T-helper 2 cell treated with Interferon-gamma antibody and Interleukin-4, amounts not matched to agents 100 ng/mL and 5 ng/mL, for 36 hours (primary cell): ENCODE data around the gene HDAC5. TPM values are rescaled to one million over a fixed set of nuclear protein-coding genes. Genes with fewer than 3 reads are reported as not detected.
"Not testable (repeated sequence)": the region's sequence is repeated elsewhere in the genome, so short reads cannot be mapped to it uniquely, and the experiment has no call there.

ENCODE experiments used
- intact Hi-C: fragments of 100-400 bp; cut with micrococcal nuclease; formaldehyde crosslinking; loops from one replicate; pipeline ENCODE4 v1.15.1; 2023
- total RNA-seq: library from RNA; stranded (reverse); gene quantifications from 2 replicates; pipeline ENCODE4 v1.2.3, GENCODE V29; 2022

The HDAC5 gene
- total RNA-seq, 1 donor from 2014 or later: 10.3 TPM

- intact Hi-C loops: no loop called here
These were observed 10.6 kb upstream of the HDAC5 start for GRCh38 chr17:44133918-44134476.

DNA sequence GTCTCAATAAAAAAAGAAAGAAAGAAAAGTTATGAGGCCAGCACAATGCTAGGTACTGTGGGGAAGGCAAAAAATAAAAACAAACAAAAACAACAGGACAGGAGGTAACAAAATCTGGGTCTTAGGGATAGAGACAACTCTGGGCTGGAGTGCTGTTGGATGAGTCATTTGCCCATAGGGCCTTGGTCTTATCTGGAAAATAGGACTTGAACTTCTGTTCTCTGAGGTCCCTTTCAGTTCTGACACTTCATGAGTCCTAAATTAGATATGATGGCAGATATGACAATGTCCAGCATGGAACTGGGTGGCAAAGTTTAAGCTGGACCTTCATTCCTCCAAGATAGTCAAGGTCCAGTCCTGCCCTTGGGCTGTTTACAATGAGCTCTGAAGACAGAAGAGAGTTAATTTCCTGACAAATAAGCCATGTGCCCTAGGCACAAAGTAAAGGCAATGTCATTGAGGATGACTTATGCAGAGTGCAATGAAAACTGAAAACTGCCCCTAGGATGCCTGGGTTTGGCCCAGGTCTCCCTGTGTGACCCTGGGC lies 8.9 kb upstream of the HDAC5 start:
- intact Hi-C loops: no loop called here

GRCh38 chr17:44131372-44131771 lies 7.9 kb upstream of the HDAC5 start:
- intact Hi-C loops: not testable (repeated sequence)

GRCh38 chr17:44130693-44131349 lies 7.4 kb upstream of the HDAC5 start:
- intact Hi-C loops: no loop called here

GRCh38 chr17:44128383-44128782 lies 4.9 kb upstream of the HDAC5 start:
- intact Hi-C loops: no loop called here

DNA sequence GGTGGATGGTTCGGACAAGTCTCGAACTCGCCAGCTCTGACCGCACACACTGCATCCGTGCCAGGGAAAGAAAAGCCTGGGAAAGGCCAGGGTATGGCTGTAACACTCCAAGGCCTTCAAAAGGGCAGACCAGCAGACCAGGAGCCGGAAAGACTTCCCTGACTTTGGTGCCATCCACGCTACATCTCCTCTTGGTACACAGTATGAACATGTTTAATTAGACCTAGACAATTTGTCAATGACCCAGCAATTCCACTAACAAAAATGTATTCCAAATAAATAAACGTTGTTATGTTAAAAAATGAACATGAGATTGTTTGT lies 637 bp upstream of the HDAC5 start:
- intact Hi-C loops: no loop called here

DNA sequence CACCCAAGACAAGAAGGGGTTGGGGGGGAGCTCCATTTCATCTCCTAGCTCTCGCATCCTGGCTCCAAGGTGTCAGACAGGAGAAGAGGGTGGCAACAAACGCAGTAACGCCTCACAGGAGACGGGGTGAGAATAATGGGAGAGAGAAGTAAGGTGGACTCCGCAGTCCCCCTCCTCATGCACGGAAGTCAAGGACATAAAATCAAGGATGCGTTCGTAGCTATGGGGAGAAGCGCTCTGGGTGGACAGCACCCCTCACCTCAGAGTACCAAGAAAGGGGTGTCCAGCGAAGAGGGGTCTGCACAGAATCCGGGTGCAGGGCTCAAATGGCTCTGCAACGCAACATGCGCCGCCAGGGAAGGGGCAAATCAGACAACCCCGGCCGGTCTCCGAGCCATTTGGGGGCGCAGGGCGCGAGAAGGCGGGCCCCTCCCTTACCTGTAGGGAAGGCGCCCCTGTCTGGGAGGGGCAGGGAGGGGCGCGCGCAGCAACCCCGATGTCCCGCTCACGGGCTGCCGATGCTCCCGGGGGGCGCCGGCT lies 555 bp downstream of the HDAC5 start:
- intact Hi-C loops: loop anchor here (1.0 to 2.0 kb wide), 4 partner anchors 18 to 204 kb away; partner anchors contain the start of genes G6PC3, HROB and TMUB2

- intact Hi-C loops: loop anchor here (2.0 kb wide), 1 partner anchor 51 kb away; the partner anchor contains the start of gene G6PC3
These were observed 1.2 kb downstream of the HDAC5 start for GRCh38 chr17:44121997-44122815.

GRCh38 chr17:44120851-44121605 lies 2.4 kb downstream of the HDAC5 start:
- intact Hi-C loops: no loop called here

GRCh38 chr17:44120281-44120680 lies 3.2 kb downstream of the HDAC5 start:
- intact Hi-C loops: not testable (repeated sequence)

- intact Hi-C loops: loop anchor here (10.0 kb wide), 1 partner anchor 185 kb away; no protein-coding TSS in a partner anchor
These were observed 3.6 kb downstream of the HDAC5 start for GRCh38 chr17:44119798-44120197.

DNA sequence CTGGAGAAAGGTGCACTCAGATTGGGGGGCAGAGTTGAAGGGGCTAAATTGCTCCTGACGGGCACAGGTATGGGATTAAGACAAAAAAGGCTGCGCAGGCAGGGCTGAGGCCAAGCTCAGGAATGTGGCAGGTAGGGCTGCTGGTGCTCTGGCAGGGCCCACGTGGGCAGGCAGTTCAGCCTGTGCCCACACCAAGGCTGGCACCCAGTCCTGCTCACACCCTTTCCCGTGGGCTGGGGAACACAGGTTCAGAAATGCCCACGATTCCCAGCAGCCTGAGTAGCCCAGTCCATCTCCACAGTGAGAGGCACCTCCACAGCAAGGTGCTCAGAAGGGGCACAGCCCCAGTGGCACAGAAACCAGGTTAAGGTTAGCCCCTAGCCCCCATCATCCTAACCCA lies 4.4 kb downstream of the HDAC5 start:
- intact Hi-C loops: loop anchor here (10.0 kb wide), 1 partner anchor 184 kb away; no protein-coding TSS in a partner anchor

GRCh38 chr17:44118427-44119050 lies 4.9 kb downstream of the HDAC5 start:
- intact Hi-C loops: loop anchor here (10.0 kb wide), 1 partner anchor 184 kb away; no protein-coding TSS in a partner anchor

- intact Hi-C loops: loop anchor here (10.0 kb wide), 1 partner anchor 183 kb away; no protein-coding TSS in a partner anchor
These were observed 6.1 kb downstream of the HDAC5 start for GRCh38 chr17:44117351-44117750.

GRCh38 chr17:44115585-44116415 lies 7.6 kb downstream of the HDAC5 start:
- intact Hi-C loops: loop anchor here (10.0 kb wide), 1 partner anchor 181 kb away; no protein-coding TSS in a partner anchor

DNA sequence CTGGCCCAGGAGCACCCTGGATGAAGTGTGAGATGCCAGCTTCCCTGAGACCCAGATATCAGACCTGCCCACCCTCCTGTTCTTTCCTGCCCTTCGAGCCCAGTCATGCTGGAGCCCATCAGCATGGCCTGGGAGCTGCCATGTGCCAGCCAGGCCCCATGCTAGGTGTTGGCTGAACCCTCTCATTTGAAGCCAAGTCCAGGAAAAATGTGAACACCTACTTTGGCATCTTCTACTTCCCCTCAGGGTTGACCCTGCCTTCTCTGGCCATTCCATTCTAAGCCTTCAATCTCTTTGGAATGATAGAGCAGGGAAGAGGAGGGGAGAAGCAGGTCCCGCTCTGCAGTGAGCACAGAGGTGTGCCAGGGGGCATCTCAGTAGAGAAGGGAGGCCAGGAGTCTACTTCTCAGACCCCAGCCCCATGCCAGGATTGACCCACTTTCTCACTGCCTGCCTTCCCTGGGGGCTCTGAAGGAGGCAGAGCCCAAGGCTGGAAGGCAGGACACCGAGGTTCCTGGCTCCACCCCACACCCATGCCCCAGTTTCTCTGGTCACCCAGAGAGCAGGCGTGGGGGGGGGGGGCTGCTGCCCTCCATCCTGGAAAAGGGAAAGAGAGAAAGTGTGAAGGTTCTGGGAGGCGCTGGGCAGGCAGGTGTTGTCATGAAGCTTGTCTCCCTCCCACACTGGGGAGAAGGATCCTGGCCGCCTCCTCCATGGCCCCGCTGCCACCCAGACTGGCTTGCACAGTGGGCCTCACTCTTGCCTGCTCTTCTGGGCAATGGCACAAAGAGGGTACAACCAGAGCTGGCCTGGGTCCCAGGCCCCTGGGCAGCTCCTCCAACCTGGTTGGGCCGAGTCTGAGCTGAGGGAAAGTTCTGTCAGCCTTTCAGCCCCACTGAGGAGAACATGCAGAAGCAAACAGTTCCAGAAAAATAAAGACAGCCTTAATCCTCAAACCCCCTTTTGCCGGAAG lies 9.3 kb downstream of the HDAC5 start:
- intact Hi-C loops: loop anchor here (10.0 kb wide), 1 partner anchor 179 kb away; no protein-coding TSS in a partner anchor

DNA sequence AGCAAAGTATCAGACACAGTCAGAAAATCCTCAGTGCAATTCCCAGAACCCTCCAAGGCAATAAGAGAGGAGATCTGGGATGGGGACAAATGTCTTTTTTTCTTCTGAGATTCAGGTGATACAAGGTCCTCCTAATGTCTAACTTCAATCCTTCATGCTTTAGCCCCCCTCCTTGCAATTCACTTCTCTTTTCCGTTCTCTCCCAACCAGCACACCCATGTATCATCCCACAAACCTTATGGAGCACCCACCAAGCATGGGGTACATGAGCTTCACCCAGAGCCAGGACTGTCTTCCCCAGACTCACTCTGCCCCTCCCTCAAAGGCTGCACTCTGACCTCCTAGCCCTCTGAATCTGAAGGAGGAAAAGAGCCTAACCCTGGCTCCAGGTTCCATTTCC lies 10.1 kb downstream of the HDAC5 start:
- intact Hi-C loops: loop anchor here (10.0 kb wide), 1 partner anchor 179 kb away; no protein-coding TSS in a partner anchor
